Colon (tissue), 2 donors: ENCODE measurements around the gene NACA.
"Not testable (repeated sequence)": the region's sequence is repeated elsewhere in the genome, so short reads cannot be mapped to it uniquely, and the experiment has no call there.

Experiments used
- FAIRE-seq: peaks from 2 replicates; lab custom pipeline; 2012; peaks lifted over from hg19 to GRCh38; lab: Jason Lieb, UNC
- donor health status: control.
- donor health status: control.

The NACA gene

GRCh38 chr12:56724972-56725722 is at the start of gene NACA:
TSS of gene NACA (minus strand) at chr12:56725299. CDS start at chr12:56724521, 778 bp downstream.
- FAIRE-seq, result no peak

GRCh38 chr12:56773113-56773512 is 48.0 kb upstream of the NACA start:
- no peak for FAIRE-seq

GRCh38 chr12:56772625-56773024 is 47.5 kb upstream of the NACA start:
- FAIRE-seq, result no peak

- FAIRE-seq, result no peak
These were observed 44.8 kb upstream of the NACA start for GRCh38 chr12:56769868-56770267.

- no peak for FAIRE-seq
These were observed 43.3 kb upstream of the NACA start for GRCh38 chr12:56768424-56768823.

- FAIRE-seq, result no peak
These were observed 41.4 kb upstream of the NACA start for GRCh38 chr12:56766535-56766934.

GRCh38 chr12:56763753-56764657 is 38.9 kb upstream of the NACA start:
- no peak for FAIRE-seq

GRCh38 chr12:56761812-56762211 is 36.7 kb upstream of the NACA start:
- no peak for FAIRE-seq

GRCh38 chr12:56760460-56760859 is 35.4 kb upstream of the NACA start:
- FAIRE-seq, result no peak

GRCh38 chr12:56759263-56759908 is 34.3 kb upstream of the NACA start:
- FAIRE-seq, result no peak

GRCh38 chr12:56758728-56759262 is 33.7 kb upstream of the NACA start:
- FAIRE-seq, result no peak

- not testable (repeated sequence) for FAIRE-seq
These were observed 32.9 kb upstream of the NACA start for GRCh38 chr12:56757971-56758370.

- FAIRE-seq, result no peak
These were observed 28.5 kb upstream of the NACA start for GRCh38 chr12:56753566-56753965.

GRCh38 chr12:56751712-56752598 is 26.9 kb upstream of the NACA start, which contains the start of gene PRIM1:
TSS of gene PRIM1 (minus strand) at chr12:56752323. CDS start at chr12:56752298, 25 bp downstream.
- FAIRE-seq, result no peak

- FAIRE-seq, result not testable (repeated sequence)
These were observed 25.5 kb upstream of the NACA start for GRCh38 chr12:56750596-56750995.

- no peak for FAIRE-seq
These were observed 24.8 kb upstream of the NACA start for GRCh38 chr12:56749853-56750252.

GRCh38 chr12:56749359-56749758 is 24.3 kb upstream of the NACA start:
- no peak for FAIRE-seq

- FAIRE-seq, result no peak
These were observed 3.2 kb upstream of the NACA start for GRCh38 chr12:56728139-56728861.

GRCh38 chr12:56726196-56726675 is 1.1 kb upstream of the NACA start:
- FAIRE-seq, result not testable (repeated sequence)

GRCh38 chr12:56725723-56726102 is 614 bp upstream of the NACA start:
- no peak for FAIRE-seq

- no peak for FAIRE-seq
These were observed 463 bp downstream of the NACA start for GRCh38 chr12:56724701-56724971.
